Hepatocyte (in vitro differentiated cells): Measurements from ENCODE around the gene PARD3B. TPM values are rescaled to one million over a fixed set of nuclear protein-coding genes. Genes with fewer than 3 reads are reported as not detected.
A peak's percentile ranks its signal among the peaks of the same experiment; 100 is the strongest.

ENCODE experiments used
- DNase-seq: peaks from one replicate; pipeline ENCODE4 v3.0.0-alpha.2; 2016; ENCODE audit warnings: low spot score
- H2AFZ ChIP-seq: fragments of 200-600 bp; sonication (generic); 2 replicates; pipeline ENCODE4 v1.6.0; 2016; ENCODE audit warnings: antibody characterized with exemption, mild to moderate bottlenecking
- H3K27ac ChIP-seq: fragments of 200-600 bp; sonication (generic); 2 replicates; pipeline ENCODE4 v1.5.1; 2016; ENCODE audit warnings: mild to moderate bottlenecking
- H3K27me3 ChIP-seq: fragments of 200-600 bp; sonication (generic); 2 replicates; pipeline ENCODE4 v1.6.1; 2016
- H3K36me3 ChIP-seq: fragments of 200-600 bp; sonication (generic); replicated peaks from 2 replicates; pipeline ENCODE4 v1.5.1; 2016; ENCODE audit warnings: low read depth; ENCODE audit not compliant: insufficient read depth
- H3K4me1 ChIP-seq: fragments of 200-600 bp; sonication (generic); 2 replicates; pipeline ENCODE4 v1.5.1; 2016; ENCODE audit warnings: mild to moderate bottlenecking, moderate library complexity; ENCODE audit not compliant: insufficient read depth
- H3K4me2 ChIP-seq: fragments of 200-600 bp; sonication (generic); 2 replicates; pipeline ENCODE4 v1.6.0; 2016
- H3K4me3 ChIP-seq: fragments of 200-600 bp; sonication (generic); 2 replicates; pipeline ENCODE4 v1.5.1; 2016; ENCODE audit warnings: mild to moderate bottlenecking
- H3K79me2 ChIP-seq: fragments of 200-600 bp; sonication (generic); 2 replicates; pipeline ENCODE4 v1.6.0; 2017; ENCODE audit warnings: mild to moderate bottlenecking
- H3K9me2 ChIP-seq: fragments of 200-600 bp; sonication (generic); replicated peaks from 2 replicates; pipeline ENCODE4 v1.6.0; 2017; ENCODE audit warnings: mild to moderate bottlenecking; ENCODE audit not compliant: insufficient read depth
- H3K9me3 ChIP-seq: fragments of 200-600 bp; sonication (generic); 2 replicates; pipeline ENCODE4 v1.5.1; 2016; ENCODE audit warnings: low read depth, mild to moderate bottlenecking
- H4K20me1 ChIP-seq: fragments of 200-600 bp; sonication (generic); 2 replicates; pipeline ENCODE4 v1.6.0; 2016; ENCODE audit warnings: mild to moderate bottlenecking; ENCODE audit not compliant: insufficient read depth, poor library complexity, severe bottlenecking
- EZH2 ChIP-seq: fragments of 200-600 bp; sonication (generic); IDR thresholded peaks from 2 replicates; pipeline ENCODE4 v1.6.1; 2016; ENCODE audit warnings: antibody characterized with exemption, mild to moderate bottlenecking, borderline replicate concordance
- EZH2phosphoT487 ChIP-seq: fragments of 200-600 bp; sonication (generic); IDR thresholded peaks from one replicate; pipeline ENCODE4 v1.6.1; 2018; ENCODE audit warnings: antibody characterized with exemption, mild to moderate bottlenecking, low read depth, moderate library complexity; ENCODE audit not compliant: unreplicated experiment, severe bottlenecking
- WGBS: methylation state at CpG from one replicate; pipeline ENCODE4 v1.1.6; 2016; ENCODE audit warnings: low lambda C conversion rate; ENCODE audit errors: missing lambda C conversion rate; 5-methylcytosine and 5-hydroxymethylcytosine counted together
- polyA plus RNA-seq: library from polyadenylated mRNA; unstranded; fragments of >200 nt; fragmentation: Nextera tagmentation; extraction: Ambion mirVana; gene quantifications from 2 replicates; pipeline ENCODE4 v1.2.1, GENCODE V29; 2016
- total RNA-seq: library from RNA; depleted of rRNA; stranded (reverse); fragments of >200 nt; gene quantifications from 2 replicates; pipeline ENCODE4 v1.2.3, GENCODE V29; 2014
- TF ChIP-seq, protein P1 (sequence below): fragments of 200-600 bp; sonication (generic); IDR thresholded peaks from 2 replicates; pipeline ENCODE4 v1.5.1; 2016; ENCODE audit warnings: antibody characterized with exemption, mild to moderate bottlenecking; ENCODE audit not compliant: poor library complexity

The PARD3B gene
- total and polyA plus RNA-seq, 2 experiments from 2014 or later: 11.5 to 21.7 TPM

GRCh38 chr2:204611764-204612163 lies 66.5 kb downstream of the PARD3B start:
- Histone ChIP-seq H3K36me3 (no peaks in the 10 kb centered on the region), H3K27ac (peak overlapping the region; percentile 41), H3K79me2 (peaks cover 73% of the 10 kb centered on the region), H3K4me3 (no peak overlapping the region), H3K9me3 (no peaks in the 10 kb centered on the region), H4K20me1 (no peaks in the 10 kb centered on the region), H3K27me3 (no peaks in the 10 kb centered on the region), H3K4me1 (peaks cover 27% of the 10 kb centered on the region), H3K4me2 (peak overlapping the region; percentile 47), H3K9me2 (no peaks in the 10 kb centered on the region), H2AFZ (no peak overlapping the region)
- no peak for DNase-seq
- 83% methylated on average over 2 of the region's 2 CpGs for WGBS
- TF ChIP-seq, protein P1, sequence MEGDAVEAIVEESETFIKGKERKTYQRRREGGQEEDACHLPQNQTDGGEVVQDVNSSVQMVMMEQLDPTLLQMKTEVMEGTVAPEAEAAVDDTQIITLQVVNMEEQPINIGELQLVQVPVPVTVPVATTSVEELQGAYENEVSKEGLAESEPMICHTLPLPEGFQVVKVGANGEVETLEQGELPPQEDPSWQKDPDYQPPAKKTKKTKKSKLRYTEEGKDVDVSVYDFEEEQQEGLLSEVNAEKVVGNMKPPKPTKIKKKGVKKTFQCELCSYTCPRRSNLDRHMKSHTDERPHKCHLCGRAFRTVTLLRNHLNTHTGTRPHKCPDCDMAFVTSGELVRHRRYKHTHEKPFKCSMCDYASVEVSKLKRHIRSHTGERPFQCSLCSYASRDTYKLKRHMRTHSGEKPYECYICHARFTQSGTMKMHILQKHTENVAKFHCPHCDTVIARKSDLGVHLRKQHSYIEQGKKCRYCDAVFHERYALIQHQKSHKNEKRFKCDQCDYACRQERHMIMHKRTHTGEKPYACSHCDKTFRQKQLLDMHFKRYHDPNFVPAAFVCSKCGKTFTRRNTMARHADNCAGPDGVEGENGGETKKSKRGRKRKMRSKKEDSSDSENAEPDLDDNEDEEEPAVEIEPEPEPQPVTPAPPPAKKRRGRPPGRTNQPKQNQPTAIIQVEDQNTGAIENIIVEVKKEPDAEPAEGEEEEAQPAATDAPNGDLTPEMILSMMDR: no peak
- TF ChIP-seq EZH2phosphoT487 (no peak), EZH2 (no peak)

- no peaks in the 10 kb centered on the region for H3K9me3 ChIP-seq
- no peaks in the 10 kb centered on the region for H3K36me3 ChIP-seq
- no peak overlapping the region for H3K4me3 ChIP-seq
- no peaks in the 10 kb centered on the region for H3K27me3 ChIP-seq
- no peaks in the 10 kb centered on the region for H3K9me2 ChIP-seq
- peak overlapping the region; percentile 37 for H3K27ac ChIP-seq
- 86% methylated on average over 1 of the region's 1 CpG for WGBS
- peak overlapping the region; percentile 3 for H2AFZ ChIP-seq
- H3K4me1 ChIP-seq: peaks cover 27% of the 10 kb centered on the region
- no peak for TF ChIP-seq EZH2
- no peak for TF ChIP-seq EZH2phosphoT487
- TF ChIP-seq, protein P1: no peak
- H4K20me1 ChIP-seq: no peaks in the 10 kb centered on the region
- DNase-seq: no peak
- peaks cover 69% of the 10 kb centered on the region for H3K79me2 ChIP-seq
- H3K4me2 ChIP-seq: no peak overlapping the region
Measured at GRCh38 chr2:204613635-204614034, 68.4 kb downstream of the PARD3B start.

GRCh38 chr2:204615456-204615855 lies 70.2 kb downstream of the PARD3B start:
- DNase-seq: no peak
- Histone ChIP-seq H3K4me2 (no peak overlapping the region), H3K27me3 (no peaks in the 10 kb centered on the region), H4K20me1 (no peaks in the 10 kb centered on the region), H3K79me2 (peaks cover 60% of the 10 kb centered on the region), H3K36me3 (no peaks in the 10 kb centered on the region), H3K4me1 (peaks cover 27% of the 10 kb centered on the region), H3K4me3 (no peak overlapping the region), H3K9me2 (no peaks in the 10 kb centered on the region), H3K9me3 (no peaks in the 10 kb centered on the region), H2AFZ (no peak overlapping the region), H3K27ac (no peak overlapping the region)
- TF ChIP-seq EZH2phosphoT487 (no peak), EZH2 (no peak)
- TF ChIP-seq, protein P1: no peak
- WGBS: 70% methylated on average over 4 of the region's 4 CpGs

DNA sequence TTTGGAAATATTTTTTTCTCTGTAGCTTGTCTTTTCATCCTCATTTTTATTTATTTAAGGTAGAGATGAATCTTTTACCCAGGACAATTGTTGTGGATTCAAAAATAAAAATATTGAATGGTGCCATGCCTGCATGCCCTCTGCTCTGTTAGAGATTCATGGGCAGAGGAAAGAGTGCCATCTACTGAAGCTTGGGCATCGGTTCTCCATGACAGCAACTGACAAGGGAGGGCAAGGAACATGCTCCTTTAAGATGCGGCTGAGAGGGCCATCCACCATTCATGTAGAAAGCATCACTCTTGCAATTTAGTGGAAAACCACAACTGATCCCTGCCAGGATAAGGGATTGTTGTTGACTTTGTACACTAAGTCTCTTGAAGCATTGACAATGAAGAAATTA lies 79.9 kb downstream of the PARD3B start:
- Histone ChIP-seq H3K9me2 (no peaks in the 10 kb centered on the region), H3K4me3 (no peak overlapping the region), H2AFZ (no peak overlapping the region), H3K4me2 (no peak overlapping the region), H4K20me1 (no peaks in the 10 kb centered on the region), H3K36me3 (no peaks in the 10 kb centered on the region), H3K79me2 (peaks cover 25% of the 10 kb centered on the region), H3K4me1 (no peaks in the 10 kb centered on the region), H3K9me3 (no peaks in the 10 kb centered on the region), H3K27ac (no peak overlapping the region), H3K27me3 (no peaks in the 10 kb centered on the region)
- no peak for DNase-seq
- TF ChIP-seq, protein P1: no peak
- TF ChIP-seq EZH2phosphoT487: no peak
- TF ChIP-seq EZH2: no peak
- 90% methylated on average over 2 of the region's 2 CpGs for WGBS
